HepG2 (cell line): Measurements from ENCODE around the gene KIF15. TPM values are rescaled to one million over a fixed set of nuclear protein-coding genes. Genes with fewer than 3 reads are reported as not detected.

Source experiments
- BATF2 ChIP-seq: sonication (generic); formaldehyde crosslinking; IDR thresholded peaks from 2 replicates; pipeline ENCODE4 v1.8.0; 2022; ENCODE audit warnings: mild to moderate bottlenecking, missing genetic modification reagents, moderate library complexity
- CBX1 ChIP-seq: IDR thresholded peaks from one replicate; pipeline ENCODE4 v1.6.1; 2016; ENCODE audit warnings: antibody characterized with exemption, low read depth
- DDIT3 ChIP-seq: sonication (generic); formaldehyde crosslinking; IDR thresholded peaks from 2 replicates; pipeline ENCODE4 v1.4.0; 2020; ENCODE audit warnings: mild to moderate bottlenecking, missing genetic modification reagents
- DRAP1 ChIP-seq: IDR thresholded peaks from 2 replicates; pipeline ENCODE4 v1.6.1; 2016; ENCODE audit warnings: missing genetic modification reagents, missing compliant biosample characterization
- GZF1 ChIP-seq: sonication (generic); formaldehyde crosslinking; IDR thresholded peaks from 2 replicates; pipeline ENCODE4 v1.5.1; 2020; ENCODE audit warnings: mild to moderate bottlenecking, missing genetic modification reagents
- MLX ChIP-seq: IDR thresholded peaks from 2 replicates; pipeline ENCODE4 v1.6.1; 2016
- PLRG1 ChIP-seq: fragments of 450-650 bp; conservative IDR thresholded peaks from 2 replicates; pipeline ENCODE4 v1.6.1; 2016
- POLR2AphosphoS2 ChIP-seq: IDR thresholded peaks from 2 replicates; pipeline ENCODE4 v1.6.1; 2011; ENCODE audit warnings: low read depth, low read length, improper control_type of control experiment
- RBM39 ChIP-seq: fragments of 200-400 bp; formaldehyde crosslinking; IDR thresholded peaks from one replicate; pipeline ENCODE4 v1.6.1; 2018; ENCODE audit warnings: antibody characterized with exemption, mild to moderate bottlenecking, low read depth, low read length; ENCODE audit not compliant: poor library complexity, severe bottlenecking
- SATB2 ChIP-seq: sonication (generic); formaldehyde crosslinking; IDR thresholded peaks from 2 replicates; pipeline ENCODE4 v1.5.0; 2020; ENCODE audit warnings: missing genetic modification reagents
- TFDP2 ChIP-seq: sonication (generic); formaldehyde crosslinking; IDR thresholded peaks from 2 replicates; pipeline ENCODE4 v1.4.0; 2020; ENCODE audit warnings: missing genetic modification reagents
- ZBTB14 ChIP-seq: sonication (generic); formaldehyde crosslinking; IDR thresholded peaks from 2 replicates; pipeline ENCODE4 v1.4.0; 2020; ENCODE audit warnings: missing genetic modification reagents
- ZC3H4 ChIP-seq: sonication (generic); formaldehyde crosslinking; IDR thresholded peaks from 2 replicates; pipeline ENCODE4 v1.4.0; 2020; ENCODE audit warnings: missing genetic modification reagents, borderline replicate concordance
- ZHX1 ChIP-seq: sonication (generic); formaldehyde crosslinking; IDR thresholded peaks from 2 replicates; pipeline ENCODE4 v1.8.1; 2022; ENCODE audit warnings: low read depth, mild to moderate bottlenecking, missing genetic modification reagents
- ZNF274 ChIP-seq: sonication (generic); formaldehyde crosslinking; IDR thresholded peaks from 2 replicates; pipeline ENCODE4 v1.5.1; 2020; ENCODE audit warnings: mild to moderate bottlenecking, missing genetic modification reagents
- ZNF335 ChIP-seq: sonication (generic); formaldehyde crosslinking; IDR thresholded peaks from 2 replicates; pipeline ENCODE4 v1.4.0; 2020; ENCODE audit warnings: missing genetic modification reagents
- ZNF367 ChIP-seq: sonication (generic); formaldehyde crosslinking; IDR thresholded peaks from 2 replicates; pipeline ENCODE4 v1.4.0; 2020; ENCODE audit warnings: missing genetic modification reagents, borderline replicate concordance
- ZNF577 ChIP-seq: sonication (generic); formaldehyde crosslinking; IDR thresholded peaks from 2 replicates; pipeline ENCODE4 v1.4.0; 2020; ENCODE audit warnings: mild to moderate bottlenecking, low read depth, missing genetic modification reagents, borderline replicate concordance
- ZNF580 ChIP-seq: IDR thresholded peaks from 2 replicates; pipeline ENCODE4 v1.6.1; 2016; ENCODE audit warnings: low read depth, borderline replicate concordance
- polyA plus RNA-seq, 8 experiments: library from polyadenylated mRNA; depleted of rRNA in 3 of 8; stranded (reverse) in 7 of 8; unstranded in 1 of 8; fragments of >200 nt; fragmentation: Illumina TruSeq in 4 of 8; extraction: Trizol in 4 of 8; gene quantifications; 2 replicates each; pipeline versions ENCODE4 v1.2.1 to v1.2.3, GENCODE V29; 2011 to 2016; ENCODE audit warnings: low read depth in 4 of 8, missing spikeins in 1 of 8, mixed read lengths in 1 of 8; ENCODE audit not compliant: insufficient read depth in 1 of 8
- total RNA-seq, 5 experiments: library from RNA; depleted of rRNA; stranded (reverse); fragments of >200 nt; fragmentation: Illumina TruSeq; extraction: Trizol; gene quantifications; 2 replicates each; pipeline ENCODE4 v1.2.3, GENCODE V29; 2016; ENCODE audit warnings: low read depth in 1 of 5

Gene KIF15
- total and polyA plus RNA-seq, 2 of the 13 experiments (the other 11 are each of a cell fraction or from before 2014, with no cell fraction given): 4.8 to 33.8 TPM

GRCh38 chr3:44861412-44862225 is 100.0 kb downstream of the KIF15 start, which contains the start of gene TMEM42 (continued):
- TF ChIP-seq ZHX1 (CRISPR knock-in tag): peak; percentile 71; the same call in 1 of the 2 replicates
- no peak for TF ChIP-seq RBM39
- TF ChIP-seq DDIT3 (CRISPR knock-in tag): no peak
- TF ChIP-seq ZNF335 (CRISPR knock-in tag): peak; percentile 32; the same call in 1 of the 2 replicates
- TF ChIP-seq BATF2 (CRISPR knock-in tag): 0 out of 2 replicates have a peak, but pooled peaks have one; percentile 74
- TF ChIP-seq GZF1 (CRISPR knock-in tag): 0 out of 2 replicates have a peak, but pooled peaks have one; percentile 26
- TF ChIP-seq DRAP1 (CRISPR knock-in tag): peak; percentile 70
- no peak for TF ChIP-seq ZC3H4 (CRISPR knock-in tag)
- TF ChIP-seq PLRG1: no peak
- peak; percentile 61 for TF ChIP-seq TFDP2
- no peak for TF ChIP-seq ZBTB14
- no peak; the same call in 1 of the 2 replicates for TF ChIP-seq SATB2 (CRISPR knock-in tag)
- TF ChIP-seq POLR2AphosphoS2: no peak
- peak; percentile 57; the same call in 1 of the 2 replicates for TF ChIP-seq ZNF274
- TF ChIP-seq MLX (CRISPR knock-in tag): no peak
- no peak for TF ChIP-seq ZNF577 (CRISPR knock-in tag)
- peak; percentile 63; the same call in 1 of the 2 replicates for TF ChIP-seq ZNF580
- TF ChIP-seq ZNF367 (CRISPR knock-in tag): peak; percentile 19; the same call in 1 of the 2 replicates
- TF ChIP-seq CBX1: no peak
